H1 (cell line): ENCODE data around the gene PMFBP1. TPM values are rescaled to one million over a fixed set of nuclear protein-coding genes. Genes with fewer than 3 reads are reported as not detected.
A peak's percentile ranks its signal among the peaks of the same experiment; 100 is the strongest.

ENCODE experiments used
- CTCF ChIA-PET: fragments of 300-600 bp; sonication (Branson Sonifier 250); formaldehyde crosslinking; loops from one replicate; lab custom pipeline; 2021; ENCODE audit not compliant: partially characterized antibody; lab: Charles Lee
- POLR2A ChIA-PET: fragments of 300-600 bp; sonication (Branson Sonifier 250); formaldehyde crosslinking; loops from one replicate; lab custom pipeline; 2021; ENCODE audit warnings: inconsistent platforms; ENCODE audit not compliant: partially characterized antibody; lab: Charles Lee
- DNase-seq, 2 experiments: peaks; one replicate each; pipeline versions ENCODE4 v3.0.0 to v3.0.0-alpha.2; 2010 to 2022; ENCODE audit warnings: low spot score in 2 of 2, low read depth in 1 of 2, mixed read lengths in 1 of 2
- FAIRE-seq: peaks from 2 replicates; lab custom pipeline; 2011; peaks lifted over from hg19 to GRCh38; lab: Jason Lieb, UNC
- H2AFZ ChIP-seq: 2 replicates; pipeline ENCODE4 v1.8.1; 2012; ENCODE audit warnings: low read length, inconsistent platforms
- H2AK5ac ChIP-seq: 2 replicates; pipeline ENCODE4 v1.6.1; 2013; ENCODE audit warnings: low read depth, low read length
- H2BK120ac ChIP-seq: replicated peaks from 2 replicates; pipeline ENCODE3; 2013; ENCODE audit warnings: low read depth, low read length, inconsistent platforms
- H2BK12ac ChIP-seq: 2 replicates; pipeline ENCODE4 v1.6.1; 2013; ENCODE audit warnings: low read depth, low read length
- H2BK15ac ChIP-seq: 2 replicates; pipeline ENCODE4 v1.6.1; 2013; ENCODE audit warnings: low read length
- H2BK20ac ChIP-seq: 2 replicates; pipeline ENCODE4 v1.6.1; 2013; ENCODE audit warnings: low read length
- H2BK5ac ChIP-seq: 2 replicates; pipeline ENCODE4 v1.6.1; 2013; ENCODE audit warnings: low read depth, low read length
- H3K14ac ChIP-seq: 2 replicates; pipeline ENCODE4 v1.6.1; 2013; ENCODE audit warnings: inconsistent platforms; ENCODE audit not compliant: insufficient read length
- H3K18ac ChIP-seq: 2 replicates; pipeline ENCODE4 v1.6.1; 2013; ENCODE audit warnings: low read length; ENCODE audit errors: extremely low read depth
- H3K23ac ChIP-seq: 2 replicates; pipeline ENCODE4 v1.6.1; 2013; ENCODE audit warnings: inconsistent platforms; ENCODE audit not compliant: insufficient read length
- H3K23me2 ChIP-seq: 2 replicates; pipeline ENCODE4 v1.6.1; 2013; ENCODE audit warnings: low read depth, low read length
- H3K27ac ChIP-seq: 2 replicates; pipeline ENCODE4 v1.6.1; 2011; ENCODE audit warnings: low read depth, low read length, inconsistent platforms
- H3K27me3 ChIP-seq, 4 experiments: replicated peaks in 1 of 4; 1 replicate in 1 of 4; 2 replicates in 3 of 4; pipeline versions ENCODE4 v1.6.1 to v1.8.1; 2011 to 2013; ENCODE audit warnings: low read length in 3 of 4, mild to moderate bottlenecking in 3 of 4, inconsistent platforms in 2 of 4, mixed read lengths in 2 of 4, moderate library complexity in 1 of 4; ENCODE audit not compliant: control insufficient read depth in 3 of 4, insufficient read depth in 3 of 4; ENCODE audit errors: extremely low read depth in 1 of 4
- H3K36me3 ChIP-seq, 4 experiments: 2 replicates each; pipeline versions ENCODE4 v1.6.1 to v1.8.1; 2011 to 2013; ENCODE audit warnings: mild to moderate bottlenecking in 4 of 4, low read length in 3 of 4, moderate library complexity in 2 of 4, control low read depth in 1 of 4, inconsistent platforms in 1 of 4; ENCODE audit not compliant: insufficient read depth in 4 of 4, control insufficient read depth in 2 of 4
- H3K4ac ChIP-seq: replicated peaks from 2 replicates; pipeline ENCODE3; 2013; ENCODE audit warnings: low read length, low read depth, mixed read lengths, inconsistent platforms; ENCODE audit not compliant: insufficient read length
- H3K4me1 ChIP-seq, 4 experiments: replicated peaks in 1 of 4; 1 replicate in 1 of 4; 2 replicates in 3 of 4; pipeline versions ENCODE4 v1.6.1 to v1.8.1; 2011 to 2013; ENCODE audit warnings: low read length in 3 of 4, inconsistent platforms in 2 of 4, mixed read lengths in 1 of 4; ENCODE audit not compliant: insufficient read depth in 4 of 4, control insufficient read depth in 3 of 4
- H3K4me2 ChIP-seq, 2 experiments: 2 replicates each; pipeline versions ENCODE4 v1.6.1 to v1.8.1; 2011 to 2013; ENCODE audit warnings: low read depth in 2 of 2, low read length in 2 of 2, control low read depth in 1 of 2, inconsistent platforms in 1 of 2, mild to moderate bottlenecking in 1 of 2; ENCODE audit not compliant: insufficient read depth in 1 of 2
- H3K4me3 ChIP-seq, 4 experiments: fragments of 200-600, 300-600 bp in 1 of 4; sonication (generic), shearing (Covaris generic), sonication (Bioruptor Twin) in 1 of 4; 2 replicates each; pipeline versions ENCODE4 v1.5.1 to v1.8.1; 2011 to 2016; ENCODE audit warnings: low read length in 4 of 4, low read depth in 3 of 4, control low read depth in 2 of 4, inconsistent platforms in 2 of 4, mild to moderate bottlenecking in 2 of 4, mixed read lengths in 1 of 4, moderate library complexity in 1 of 4; ENCODE audit not compliant: insufficient read depth in 2 of 4; ENCODE audit errors: extremely low read depth in 1 of 4
- H3K56ac ChIP-seq: replicated peaks from 2 replicates; pipeline ENCODE3; 2013; ENCODE audit warnings: low read depth, mild to moderate bottlenecking, mixed read lengths, low read length, inconsistent platforms; ENCODE audit not compliant: insufficient read length
- H3K79me1 ChIP-seq: 2 replicates; pipeline ENCODE4 v1.6.1; 2013; ENCODE audit warnings: low read depth, low read length, control low read depth
- H3K79me2 ChIP-seq, 2 experiments: 2 replicates each; pipeline versions ENCODE4 v1.6.1 to v1.8.1; 2012 to 2013; ENCODE audit warnings: low read length in 2 of 2, mild to moderate bottlenecking in 2 of 2, inconsistent platforms in 1 of 2; ENCODE audit not compliant: insufficient read depth in 2 of 2, control insufficient read depth in 1 of 2
- H3K9ac ChIP-seq, 4 experiments: replicated peaks in 1 of 4; 1 replicate in 1 of 4; 2 replicates in 3 of 4; pipeline versions ENCODE4 v1.6.1 to v1.8.1; 2011 to 2013; ENCODE audit warnings: low read depth in 3 of 4, low read length in 3 of 4, control low read depth in 2 of 4, mild to moderate bottlenecking in 2 of 4, moderate library complexity in 2 of 4, inconsistent platforms in 1 of 4; ENCODE audit errors: extremely low read depth in 1 of 4
- H3K9me3 ChIP-seq, 2 experiments: 2 replicates each; pipeline versions ENCODE4 v1.6.1 to v1.8.1; 2012 to 2013; ENCODE audit warnings: mild to moderate bottlenecking in 2 of 2, moderate library complexity in 2 of 2, control low read depth in 1 of 2, inconsistent platforms in 1 of 2, low read depth in 1 of 2, low read length in 1 of 2, mixed read lengths in 1 of 2; ENCODE audit not compliant: insufficient read depth in 2 of 2
- H4K20me1 ChIP-seq, 2 experiments: replicated peaks in 1 of 2; 2 replicates each; pipeline versions ENCODE3 to v1.8.1; 2011 to 2013; ENCODE audit warnings: inconsistent platforms in 2 of 2, low read length in 2 of 2, mild to moderate bottlenecking in 1 of 2; ENCODE audit not compliant: insufficient read depth in 2 of 2, control insufficient read depth in 1 of 2
- H4K5ac ChIP-seq: 2 replicates; pipeline ENCODE4 v1.6.1; 2013; ENCODE audit warnings: low read length, low read depth, mixed read lengths, inconsistent platforms; ENCODE audit not compliant: insufficient read length
- H4K8ac ChIP-seq: 2 replicates; pipeline ENCODE4 v1.8.0; 2013; ENCODE audit warnings: mild to moderate bottlenecking, moderate library complexity, low read length, inconsistent platforms; ENCODE audit not compliant: insufficient read depth; ENCODE audit errors: extremely low read depth
- H4K91ac ChIP-seq: replicated peaks from 2 replicates; pipeline ENCODE3; 2013; ENCODE audit warnings: low read length, mixed read lengths, inconsistent platforms; ENCODE audit not compliant: insufficient read length
- BRCA1 ChIP-seq: IDR thresholded peaks from 2 replicates; pipeline ENCODE4 v1.6.1; 2012; ENCODE audit warnings: low read depth, low read length, improper control_type of control experiment
- WGBS, 2 experiments: shearing (Covaris generic) in 1 of 2; methylation state at CpG; one replicate each; pipeline versions ENCODE4 v1.1.6 to v1.1.7; 2013 to 2015; ENCODE audit warnings: low lambda C conversion rate in 2 of 2, mixed read lengths in 2 of 2, inconsistent platforms in 1 of 2, low coverage in 1 of 2, missing lambda C conversion rate in 1 of 2; ENCODE audit not compliant: insufficient replicate concordance in 2 of 2, insufficient coverage in 1 of 2, insufficient read length in 1 of 2; ENCODE audit errors: extremely low coverage in 1 of 2, missing lambda C conversion rate in 1 of 2; 5-methylcytosine and 5-hydroxymethylcytosine counted together
- polyA plus RNA-seq, 7 experiments: library from polyadenylated mRNA; depleted of rRNA in 3 of 7; stranded (reverse) in 5 of 7; unstranded in 2 of 7; fragments of >200 nt in 5 of 7; fragments of 200-250 nt in 2 of 7; gene quantifications; 1 replicate in 5 of 7; 2 replicates in 1 of 7; 4 replicates in 1 of 7; pipeline versions ENCODE4 v1.2.1 to v1.2.3, GENCODE V29; 2011 to 2013; ENCODE audit warnings: missing spikeins in 2 of 7, mixed read lengths in 2 of 7
- total RNA-seq: library from RNA; stranded (reverse); fragmentation: NEBNext Ultra II Directional; extraction: Animal tissue kit (Norgen Biotek cat#: 25700); gene quantifications from 2 replicates; pipeline ENCODE4 v1.2.1, GENCODE V29; 2021

The PMFBP1 gene
- total and polyA plus RNA-seq, 2 of the 8 experiments (the other 6 are each of a cell fraction or from before 2014, with no cell fraction given): 0.32 to 1.6 TPM

DNA sequence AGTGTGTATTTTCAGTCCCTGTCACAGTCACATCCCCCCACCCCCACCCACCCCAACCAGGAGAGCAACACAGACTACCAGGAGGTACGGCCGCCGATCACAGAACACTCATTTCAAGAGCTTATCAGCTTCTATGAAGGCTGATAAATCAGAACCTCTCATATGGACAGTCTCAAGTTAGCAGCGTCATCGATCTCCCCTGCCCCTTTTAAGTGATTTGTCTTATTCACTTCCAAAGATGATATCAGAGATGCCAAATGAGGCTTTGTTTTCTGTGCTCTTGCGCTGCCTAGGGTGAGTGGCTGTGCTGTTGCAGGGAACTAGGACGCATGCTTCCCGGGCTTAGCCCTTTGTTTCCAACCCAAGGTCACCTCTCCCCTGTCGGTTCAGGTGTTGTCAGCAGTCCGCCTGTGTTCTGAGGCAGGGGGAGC, 26.8 kb upstream of the PMFBP1 start:
- H3K4me3 ChIP-seq: no peak overlapping the region
- no peak overlapping the region for H3K9ac ChIP-seq
- H4K20me1 ChIP-seq: no peaks in the 10 kb centered on the region
- no peak overlapping the region; the same call in 1 of the 2 replicates for H2AFZ ChIP-seq
- H4K8ac ChIP-seq: no peak overlapping the region
- ChIA-PET CTCF (interaction anchor here (0.7 to 1.6 kb wide), 8 partner anchors 10 to 1717 kb away, joined by 3 to 6 read pairs (median 4); no protein-coding TSS in a partner anchor), POLR2A (interaction anchor here (0.7 kb wide), 1 partner anchor 51 kb away, joined by 3 read pairs; no protein-coding TSS in a partner anchor)
- no peak overlapping the region for H3K27ac ChIP-seq
- H3K4ac ChIP-seq: no peak overlapping the region
- H2BK120ac ChIP-seq: no peak overlapping the region
- DNase-seq: no peak
- H3K23ac ChIP-seq: no peak overlapping the region
- H3K4me1 ChIP-seq: peaks cover 2 to 4% (median 2%) of the 10 kb centered on the region in 4 experiments; a peak in 4 of 7 replicates
- H4K5ac ChIP-seq: no peak overlapping the region
- no peak overlapping the region for H3K14ac ChIP-seq
- no peaks in the 10 kb centered on the region for H3K27me3 ChIP-seq
- no peak overlapping the region for H2BK5ac ChIP-seq
- FAIRE-seq: no peak
- no peak overlapping the region for H3K18ac ChIP-seq
- H3K79me1 ChIP-seq: no peaks in the 10 kb centered on the region
- no peak overlapping the region for H2BK15ac ChIP-seq
- no peaks in the 10 kb centered on the region for H3K36me3 ChIP-seq
- H3K4me2 ChIP-seq: no peak overlapping the region
- no peak overlapping the region for H2BK20ac ChIP-seq
- WGBS, 2 experiments: 66% methylated on average over 10 of the region's 10 CpGs; no CpG with 5 or more reads in 1 of the 2 experiments
- peak overlapping the region; percentile 4; the same call in 1 of the 2 replicates for H2BK12ac ChIP-seq
- H3K23me2 ChIP-seq: no peaks in the 10 kb centered on the region
- no peaks in the 10 kb centered on the region for H3K9me3 ChIP-seq
- H3K79me2 ChIP-seq: no peaks in the 10 kb centered on the region
- no peak overlapping the region for H2AK5ac ChIP-seq
- no peak overlapping the region for H4K91ac ChIP-seq
- H3K56ac ChIP-seq: no peak overlapping the region
- no peak for TF ChIP-seq BRCA1
